ENCODE measurements around the gene GARIN1A. TPM values are rescaled to one million over a fixed set of nuclear protein-coding genes. Genes with fewer than 3 reads are reported as not detected.

Gene GARIN1A
- total RNA-seq, 1 donor from 2014 or later, result 2.1 TPM

DNA sequence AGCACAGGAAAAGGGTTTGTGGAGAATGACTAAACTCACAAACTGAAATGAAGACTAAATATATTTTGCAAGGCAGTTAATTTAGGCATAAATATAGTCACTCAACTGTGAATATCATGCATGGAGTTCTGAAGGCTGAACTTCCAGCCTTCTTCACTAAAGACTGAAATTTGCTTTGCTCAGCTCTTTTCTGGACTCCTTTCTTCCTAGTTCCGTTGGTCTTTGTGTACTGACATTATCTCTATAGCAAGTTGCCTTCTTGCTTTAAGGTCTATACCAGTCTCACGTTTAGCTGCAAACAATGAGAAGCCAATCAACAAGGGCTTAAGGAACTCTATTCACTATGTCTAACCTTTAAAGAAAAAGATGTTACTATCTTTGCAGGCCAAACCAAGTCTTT is 22.6 kb downstream of the GARIN1A start:
- TF ChIP-seq, protein P1, sequence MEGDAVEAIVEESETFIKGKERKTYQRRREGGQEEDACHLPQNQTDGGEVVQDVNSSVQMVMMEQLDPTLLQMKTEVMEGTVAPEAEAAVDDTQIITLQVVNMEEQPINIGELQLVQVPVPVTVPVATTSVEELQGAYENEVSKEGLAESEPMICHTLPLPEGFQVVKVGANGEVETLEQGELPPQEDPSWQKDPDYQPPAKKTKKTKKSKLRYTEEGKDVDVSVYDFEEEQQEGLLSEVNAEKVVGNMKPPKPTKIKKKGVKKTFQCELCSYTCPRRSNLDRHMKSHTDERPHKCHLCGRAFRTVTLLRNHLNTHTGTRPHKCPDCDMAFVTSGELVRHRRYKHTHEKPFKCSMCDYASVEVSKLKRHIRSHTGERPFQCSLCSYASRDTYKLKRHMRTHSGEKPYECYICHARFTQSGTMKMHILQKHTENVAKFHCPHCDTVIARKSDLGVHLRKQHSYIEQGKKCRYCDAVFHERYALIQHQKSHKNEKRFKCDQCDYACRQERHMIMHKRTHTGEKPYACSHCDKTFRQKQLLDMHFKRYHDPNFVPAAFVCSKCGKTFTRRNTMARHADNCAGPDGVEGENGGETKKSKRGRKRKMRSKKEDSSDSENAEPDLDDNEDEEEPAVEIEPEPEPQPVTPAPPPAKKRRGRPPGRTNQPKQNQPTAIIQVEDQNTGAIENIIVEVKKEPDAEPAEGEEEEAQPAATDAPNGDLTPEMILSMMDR (IDR thresholded peaks at IDR 0.05), result no peak
- H3K36me3 ChIP-seq, result no peaks in the 10 kb centered on the region
- no peaks in the 10 kb centered on the region for H3K4me1 ChIP-seq
- H3K9me3 ChIP-seq, result no peaks in the 10 kb centered on the region
- H3K27me3 ChIP-seq, result peaks cover 16% of the 10 kb centered on the region
- DNase-seq (no peak), ATAC-seq (no peak)
- no peak overlapping the region for H3K4me3 ChIP-seq
- no peak overlapping the region for H3K27ac ChIP-seq
- intact Hi-C loops (cut with DNase I), result no loop called here

DNA sequence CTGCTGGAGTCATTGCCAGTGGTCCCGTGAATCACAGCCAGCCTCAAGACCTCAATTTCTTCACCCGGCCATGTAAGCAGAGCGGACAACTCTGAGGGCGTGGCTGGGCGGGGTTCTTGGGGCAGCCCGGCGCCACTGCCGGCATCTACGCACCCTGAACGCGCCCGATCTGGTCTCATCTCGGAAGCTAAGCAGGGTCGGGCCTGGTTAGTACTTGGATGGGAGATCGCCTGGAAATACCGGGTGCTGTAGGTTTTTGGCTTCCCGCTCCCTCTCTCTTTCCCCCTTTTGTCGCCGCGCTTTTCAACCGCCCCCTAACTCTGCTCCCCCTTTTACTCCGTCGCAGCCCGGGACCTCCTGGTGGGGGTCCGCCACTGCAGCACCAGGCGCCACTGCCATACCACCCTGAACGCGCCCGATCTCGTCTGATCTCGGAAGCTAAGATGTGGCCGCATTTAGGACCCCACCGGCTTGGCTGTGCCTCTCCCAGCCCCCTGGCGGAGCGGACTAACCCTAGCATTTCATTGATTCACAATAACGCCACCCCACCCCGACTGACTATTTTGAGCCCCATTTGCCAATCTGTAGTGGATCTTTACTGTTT is 25.3 kb downstream of the GARIN1A start:
- TF ChIP-seq, protein P1 (IDR thresholded peaks at IDR 0.05), result peak; percentile 12
- H3K4me3 ChIP-seq, result peak overlapping the region; percentile 20
- no peaks in the 10 kb centered on the region for H3K9me3 ChIP-seq
- no peaks in the 10 kb centered on the region for H3K36me3 ChIP-seq
- H3K27me3 ChIP-seq, result peaks cover 16% of the 10 kb centered on the region
- no peak overlapping the region for H3K27ac ChIP-seq
- ATAC-seq, result peak; percentile 85
- intact Hi-C loops (cut with DNase I), result no loop called here
- no peaks in the 10 kb centered on the region for H3K4me1 ChIP-seq
- no peak for DNase-seq

DNA sequence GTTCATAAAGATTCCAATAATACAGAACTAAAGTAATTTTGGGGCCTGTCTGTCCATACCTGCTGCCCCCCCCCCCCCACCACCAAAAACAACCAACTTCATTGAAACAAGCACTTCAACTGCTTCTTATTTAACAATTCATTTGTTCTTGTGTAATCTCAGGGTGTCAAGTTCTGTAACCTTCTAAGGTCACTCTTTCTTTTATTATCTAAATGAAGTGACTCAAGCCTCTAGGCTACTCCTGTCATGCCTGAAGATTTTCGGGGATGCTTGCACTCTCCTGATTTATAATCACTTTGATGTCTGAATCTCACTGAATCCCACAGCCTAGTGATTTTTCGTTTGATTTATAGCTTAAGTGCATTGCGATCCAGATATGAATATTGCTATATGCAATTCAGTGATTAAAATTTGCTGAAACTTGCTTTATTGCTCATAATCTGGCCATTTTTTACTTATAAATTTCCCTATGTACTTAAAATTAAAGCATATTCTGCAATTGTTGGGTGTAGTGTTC is 27.2 kb downstream of the GARIN1A start:
- TF ChIP-seq, protein P1 (IDR thresholded peaks at IDR 0.05), result no peak
- H3K27ac ChIP-seq, result no peak overlapping the region
- DNase-seq, result no peak
- H3K27me3 ChIP-seq, result peaks cover 16% of the 10 kb centered on the region
- H3K4me1 ChIP-seq, result no peaks in the 10 kb centered on the region
- intact Hi-C loops (cut with DNase I), result no loop called here
- H3K4me3 ChIP-seq, result no peak overlapping the region
- H3K9me3 ChIP-seq, result no peaks in the 10 kb centered on the region
- no peaks in the 10 kb centered on the region for H3K36me3 ChIP-seq
- no peak for ATAC-seq

DNA sequence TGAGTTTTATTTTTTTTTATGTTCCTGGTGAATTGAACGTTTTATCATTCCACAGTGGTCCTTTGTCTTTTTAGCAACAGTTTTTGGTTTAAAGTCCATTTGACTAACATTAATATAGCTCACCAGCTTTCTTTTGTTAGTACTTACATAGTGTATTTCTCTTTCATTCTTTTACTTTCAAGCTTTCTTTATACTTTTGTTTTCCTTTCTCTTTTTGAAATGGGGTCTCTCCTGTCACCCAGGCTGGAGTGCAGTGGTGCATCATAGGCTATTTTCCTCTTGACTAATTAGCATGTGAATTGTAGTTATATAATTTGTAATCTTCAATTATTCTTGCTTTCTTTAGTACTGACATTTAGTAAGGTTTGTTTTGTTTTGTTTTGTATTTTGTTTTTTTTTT is 27.8 kb downstream of the GARIN1A start:
- Histone ChIP-seq H3K9me3 (no peaks in the 10 kb centered on the region), H3K4me3 (no peak overlapping the region), H3K27ac (no peak overlapping the region), H3K4me1 (no peaks in the 10 kb centered on the region), H3K36me3 (no peaks in the 10 kb centered on the region), H3K27me3 (peaks cover 16% of the 10 kb centered on the region)
- intact Hi-C loops (cut with DNase I), result no loop called here
- ATAC-seq (no peak), DNase-seq (no peak)
- TF ChIP-seq, protein P1 (IDR thresholded peaks at IDR 0.05), result no peak

DNA sequence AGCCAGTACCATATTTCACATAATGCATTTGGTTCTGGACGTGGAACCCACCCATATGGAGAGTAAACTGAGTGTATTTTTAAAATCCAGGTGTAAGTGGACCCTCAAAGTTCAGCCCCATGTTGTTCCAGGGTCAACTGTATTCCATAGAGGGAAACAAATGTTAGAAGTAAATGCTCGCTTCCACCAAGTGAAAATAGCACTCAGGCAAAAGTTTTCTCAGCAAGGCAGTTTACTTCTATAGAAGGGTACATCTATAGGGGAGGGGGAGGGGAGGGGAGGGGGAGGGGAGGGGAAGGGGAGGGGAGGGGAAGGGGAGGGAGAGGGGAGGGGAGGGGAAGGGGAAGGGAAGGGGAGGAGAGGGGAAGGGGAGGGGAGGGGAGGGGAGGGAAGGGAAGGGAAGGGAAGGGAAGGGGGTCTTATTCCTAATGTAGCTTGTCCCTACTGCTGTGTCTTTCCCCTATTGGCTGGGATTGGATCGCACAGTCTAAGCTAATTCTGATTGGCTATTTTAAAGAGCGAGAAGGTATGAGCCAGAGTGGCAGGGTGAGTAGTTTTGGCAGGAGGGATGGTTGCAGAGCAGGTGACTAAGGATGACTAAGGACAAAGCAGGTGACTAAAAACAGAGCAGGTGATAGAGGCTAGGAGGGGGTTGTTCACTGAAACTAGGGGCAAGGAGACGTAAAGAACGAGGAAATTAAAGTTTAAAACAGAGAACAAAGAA is 29.1 kb downstream of the GARIN1A start:
- Histone ChIP-seq H3K4me1 (no peaks in the 10 kb centered on the region), H3K36me3 (no peaks in the 10 kb centered on the region), H3K9me3 (no peaks in the 10 kb centered on the region), H3K27ac (no peak overlapping the region), H3K4me3 (no peak overlapping the region), H3K27me3 (peaks cover 16% of the 10 kb centered on the region)
- DNase-seq (no peak), ATAC-seq (no peak)
- TF ChIP-seq, protein P1 (IDR thresholded peaks at IDR 0.05), result no peak
- intact Hi-C loops (cut with DNase I), result no loop called here

All from upper lobe of right lung (tissue), 1 donor.